Kidney glomerular epithelial cell (primary cell): ENCODE results near the gene ATP10D.
A peak's percentile ranks its signal among the peaks of the same experiment; 100 is the strongest.
"Not testable (repeated sequence)": the region's sequence is repeated elsewhere in the genome, so short reads cannot be mapped to it uniquely, and the experiment has no call there.

Experiments used
- DNase-seq: peaks from one replicate; lab custom pipeline; 2025; lab: John Stamatoyannopoulos, UW

The ATP10D gene

GRCh38 chr4:47485047-47485692 lies at the start of gene ATP10D:
ATP10D (plus strand) TSS chr4:47485275; CDS start chr4:47512541, 27,266 bp downstream.
- DNase-seq, result peak; percentile 91

DNA sequence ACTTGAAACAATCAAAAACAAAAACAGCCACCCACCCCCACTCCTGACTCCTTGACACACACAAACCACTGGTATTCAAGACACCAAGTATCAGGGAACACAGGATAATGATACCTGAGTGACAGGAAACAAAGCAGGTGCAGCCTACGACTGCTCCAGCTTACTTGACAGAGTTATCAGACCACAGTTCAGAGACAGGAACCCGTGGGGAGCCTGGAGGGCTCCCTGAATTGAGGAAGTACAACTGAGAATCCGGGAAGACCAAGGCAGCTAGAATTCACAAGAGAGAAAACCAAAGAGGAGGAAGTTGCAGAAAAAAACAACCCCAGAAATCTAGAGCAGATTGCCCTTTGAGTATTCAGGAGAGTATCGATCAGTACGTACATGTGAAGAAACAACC lies 42.1 kb upstream of the ATP10D start:
- no peak for DNase-seq

DNA sequence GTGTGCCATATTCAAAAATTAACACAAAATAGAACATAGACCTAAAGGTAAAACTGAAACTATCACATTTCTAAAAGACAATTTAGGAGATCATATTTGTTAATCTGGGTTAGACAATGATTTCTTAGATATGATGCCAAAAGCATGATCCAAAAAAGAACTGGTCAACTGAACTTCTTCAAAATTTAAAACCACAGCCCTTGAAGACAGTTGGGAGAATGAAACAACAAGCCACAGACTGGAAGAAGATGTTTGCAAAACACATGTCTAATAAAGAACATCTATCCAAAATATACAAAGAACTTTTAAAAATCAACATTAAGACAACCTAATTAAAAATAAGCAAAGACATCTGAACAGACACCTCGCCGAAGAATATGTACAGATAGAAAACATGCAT lies 41.0 kb upstream of the ATP10D start:
- no peak for DNase-seq

GRCh38 chr4:47451657-47452056 lies 33.4 kb upstream of the ATP10D start:
- no peak for DNase-seq

DNA sequence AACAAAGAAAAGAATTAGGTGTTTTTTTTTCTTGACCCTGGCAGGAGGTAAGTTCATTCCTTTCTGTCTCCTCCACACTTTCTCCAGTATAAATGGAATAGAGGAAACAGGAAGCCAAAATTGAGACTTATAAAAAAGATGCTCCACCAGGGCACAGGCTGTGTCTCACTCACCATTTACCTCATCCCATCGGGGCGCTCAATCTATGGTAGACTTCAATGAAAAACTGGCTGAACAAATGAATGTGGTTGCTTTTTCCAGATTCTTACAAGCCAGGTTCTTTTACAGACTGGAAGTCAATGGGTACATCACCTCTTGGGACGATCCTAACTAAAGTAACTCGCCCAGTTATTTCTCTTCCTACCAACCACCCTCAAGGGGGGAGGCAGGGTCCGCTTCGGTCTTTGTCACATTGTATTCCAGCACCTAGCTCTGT lies 22.3 kb upstream of the ATP10D start:
- no peak for DNase-seq

DNA sequence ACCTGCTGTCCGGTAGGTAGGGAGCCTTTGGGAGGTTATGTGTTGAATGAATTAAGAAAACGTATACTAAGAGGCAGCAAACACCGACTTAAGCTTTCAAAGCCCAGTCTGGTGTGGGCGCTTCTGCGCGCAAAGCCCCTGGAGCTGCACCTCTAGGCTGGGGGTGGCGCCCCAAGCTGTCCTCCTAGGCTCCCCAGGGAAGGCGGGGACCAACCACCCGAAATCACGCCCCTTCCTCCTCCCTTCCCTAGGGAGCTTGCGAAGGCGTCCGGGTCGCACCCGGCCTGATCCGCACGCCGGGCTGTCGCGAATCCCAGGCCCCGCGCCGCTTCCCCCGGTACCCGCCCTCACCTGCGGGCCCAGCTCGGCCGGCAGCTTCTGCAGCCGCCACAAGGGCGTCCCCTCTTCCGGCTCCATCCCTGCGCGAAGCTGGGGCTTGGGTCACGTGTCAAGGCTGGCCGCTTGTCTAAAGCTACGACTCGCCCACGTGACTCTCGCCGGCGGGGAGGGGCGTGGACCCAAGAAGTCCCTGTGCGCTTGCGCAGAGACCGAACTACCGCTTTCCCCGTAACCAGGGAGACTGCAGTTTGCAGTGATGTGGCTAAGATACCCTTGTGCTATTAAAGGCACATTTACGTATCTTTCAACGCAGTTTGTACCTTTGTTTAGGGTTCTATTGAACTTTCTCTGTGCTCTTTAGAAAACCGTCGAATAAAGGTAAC lies 21.7 kb upstream of the ATP10D start, which contains the start of gene COMMD8:
Gene COMMD8 (minus strand): TSS at position 468 of the 722 bp plus-strand sequence. CDS start 51 bp downstream, at position 417.
- peak; percentile 93 for DNase-seq

DNA sequence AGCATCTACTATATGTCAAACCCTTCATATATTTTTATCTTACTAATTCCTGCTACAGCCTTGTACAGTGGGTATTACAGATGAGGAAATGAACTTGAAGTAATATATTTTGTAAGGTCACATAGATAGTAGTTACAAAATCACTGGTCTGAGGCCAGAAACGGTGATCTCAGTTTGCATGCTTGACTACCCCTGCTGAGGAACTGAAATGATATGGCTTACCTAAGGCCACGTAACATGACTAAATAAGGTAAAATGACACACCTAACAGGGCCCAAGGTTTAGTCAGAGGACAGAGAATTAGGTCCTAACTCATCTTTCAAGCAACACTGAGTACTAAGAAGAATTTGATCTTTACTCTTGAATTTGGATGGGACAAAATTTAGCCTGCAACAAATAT lies 20.1 kb upstream of the ATP10D start:
- no peak for DNase-seq

GRCh38 chr4:47466056-47466785 lies 18.9 kb upstream of the ATP10D start:
- peak; percentile 68 for DNase-seq

DNA sequence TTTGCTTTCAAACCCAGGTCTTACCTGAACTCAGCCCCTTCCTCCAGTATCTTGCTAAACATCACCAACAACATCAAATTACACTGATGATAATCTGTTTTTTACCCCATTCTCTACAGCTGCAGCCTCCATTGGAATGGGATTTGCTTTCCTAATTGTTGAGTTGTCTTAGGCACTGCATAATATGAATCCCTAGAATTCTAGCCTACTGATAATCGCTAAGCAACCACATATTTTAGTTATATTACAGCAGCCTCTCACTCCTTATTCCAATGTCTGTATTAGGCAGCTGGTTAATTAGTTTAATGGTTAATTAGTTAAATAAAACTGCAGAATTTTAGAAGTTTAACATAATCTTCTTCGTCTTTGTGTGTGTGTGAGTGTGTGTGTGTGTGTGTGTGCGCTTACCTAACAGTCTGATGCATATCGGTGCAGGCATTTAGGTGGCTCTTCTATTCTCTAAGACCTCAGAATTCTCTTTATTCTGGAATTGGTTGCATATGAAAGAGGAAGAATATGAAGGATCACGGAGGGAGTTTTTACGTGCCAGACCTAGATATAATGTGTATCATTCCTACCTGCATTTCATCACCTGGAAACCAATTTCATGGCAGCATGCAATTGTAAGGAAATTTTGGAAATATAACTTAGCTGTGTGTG lies 16.2 kb upstream of the ATP10D start:
- peak; percentile 34 for DNase-seq

DNA sequence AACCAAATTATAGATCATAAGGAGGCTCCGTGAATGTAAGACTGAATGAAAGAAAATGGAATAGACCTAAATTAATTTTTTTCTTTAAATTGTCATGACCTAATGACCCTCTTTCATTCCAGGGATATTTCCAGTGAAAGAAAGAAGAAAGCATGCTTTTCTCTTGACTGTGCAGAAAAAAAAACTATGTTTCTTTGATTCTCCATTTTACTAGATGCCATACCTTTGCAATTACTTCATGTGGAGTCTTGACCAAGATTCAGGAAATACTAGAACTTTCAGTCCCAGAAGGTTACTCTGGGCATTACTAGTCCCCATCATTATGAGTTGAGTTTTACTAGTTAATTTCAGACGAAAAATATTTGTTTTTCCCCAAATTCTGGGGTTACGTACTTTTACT lies 15.1 kb upstream of the ATP10D start:
- DNase-seq, result peak; percentile 26

GRCh38 chr4:47471064-47471463 lies 14.0 kb upstream of the ATP10D start:
- DNase-seq, result no peak

- no peak for DNase-seq
These were observed 13.5 kb upstream of the ATP10D start for GRCh38 chr4:47471591-47471990.

DNA sequence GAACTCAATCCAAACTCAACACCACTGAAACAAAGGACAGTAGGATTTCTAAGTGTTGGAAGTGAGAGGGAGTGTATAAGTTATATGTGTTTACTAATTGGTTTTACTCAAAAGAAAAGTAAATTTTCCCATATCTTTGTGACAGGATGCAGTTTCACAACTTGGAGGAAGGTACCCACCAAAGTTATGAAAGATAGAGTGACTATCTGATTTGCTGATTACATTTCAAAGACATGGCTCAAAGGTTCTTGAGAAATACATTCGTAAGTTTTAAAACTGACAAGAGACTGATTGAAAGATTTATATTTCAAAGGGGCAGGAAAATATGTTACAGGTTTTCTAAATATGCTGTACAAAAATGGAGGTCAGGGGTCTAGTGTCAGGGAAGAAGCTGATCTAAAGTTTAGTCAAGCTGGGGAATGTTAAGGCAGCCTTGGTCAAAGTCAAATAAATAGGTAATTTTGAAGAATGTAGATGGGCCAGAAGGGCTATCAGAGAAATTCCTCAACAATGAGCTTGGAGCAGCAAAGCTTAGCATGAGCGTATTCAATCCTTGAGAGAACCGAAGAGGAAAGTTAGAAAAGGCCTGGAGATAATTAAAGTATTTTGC lies 11.8 kb upstream of the ATP10D start:
- no peak for DNase-seq

DNA sequence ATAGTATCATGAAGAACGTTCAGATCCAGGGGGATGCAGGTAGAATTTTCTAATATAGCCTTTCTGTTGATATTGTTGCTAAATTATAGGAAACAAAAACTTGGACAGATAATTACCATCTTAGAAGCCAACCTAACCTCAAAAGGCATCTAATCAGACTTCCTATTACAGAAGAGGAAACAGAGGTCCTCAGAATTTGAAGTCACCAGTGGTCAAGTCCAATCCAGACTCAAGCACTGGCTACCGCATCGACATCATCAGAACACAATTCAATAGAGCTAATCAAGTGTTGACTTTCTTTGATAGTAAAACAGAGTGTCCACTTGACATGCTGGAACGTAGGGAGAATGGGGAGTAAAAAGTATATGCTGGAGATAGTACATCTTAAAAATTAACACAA lies 10.3 kb upstream of the ATP10D start:
- no peak for DNase-seq

- DNase-seq, result no peak
These were observed 9.7 kb upstream of the ATP10D start for GRCh38 chr4:47475411-47475810.

GRCh38 chr4:47478804-47479203 lies 6.3 kb upstream of the ATP10D start:
- DNase-seq, result no peak

DNA sequence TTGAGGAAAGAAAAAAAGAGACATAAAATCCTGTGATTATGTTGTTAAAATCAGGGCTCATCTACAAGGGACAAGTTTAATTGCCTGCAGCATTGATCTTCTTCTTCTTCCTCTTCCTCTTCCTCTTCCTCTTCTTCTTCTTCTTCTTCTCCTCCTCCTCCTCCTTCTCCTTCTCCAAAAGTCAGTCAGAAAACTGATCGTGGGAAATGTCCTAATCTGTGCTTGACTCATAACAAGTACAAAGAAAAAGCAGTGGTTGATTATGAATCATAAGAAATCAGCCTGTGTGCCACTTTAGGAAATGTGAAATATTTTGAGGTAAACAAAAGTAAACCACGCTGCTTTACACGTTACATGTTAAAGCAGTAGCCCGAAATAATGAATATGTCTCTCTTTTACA lies 2.7 kb upstream of the ATP10D start:
- peak; percentile 34 for DNase-seq

DNA sequence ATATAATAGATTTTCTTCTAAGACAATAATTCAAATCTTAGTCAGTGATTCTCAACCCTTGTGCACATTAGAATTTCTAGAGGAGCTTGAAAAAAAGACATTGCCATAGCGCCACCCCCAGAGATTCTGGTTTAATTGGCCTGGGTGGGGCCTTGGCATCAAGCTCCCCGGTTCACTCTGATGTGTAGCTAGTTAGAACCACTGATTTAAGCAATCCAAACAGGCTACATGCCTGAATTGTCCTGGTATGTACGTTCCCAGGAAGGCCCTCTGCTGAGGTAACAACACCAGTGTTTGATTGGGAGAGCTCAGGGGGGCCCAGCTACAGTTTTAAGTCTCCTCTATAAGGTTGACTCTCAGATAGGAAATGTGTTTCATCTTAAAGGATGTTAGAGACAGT lies 1.3 kb upstream of the ATP10D start:
- DNase-seq, result peak; percentile 68

DNA sequence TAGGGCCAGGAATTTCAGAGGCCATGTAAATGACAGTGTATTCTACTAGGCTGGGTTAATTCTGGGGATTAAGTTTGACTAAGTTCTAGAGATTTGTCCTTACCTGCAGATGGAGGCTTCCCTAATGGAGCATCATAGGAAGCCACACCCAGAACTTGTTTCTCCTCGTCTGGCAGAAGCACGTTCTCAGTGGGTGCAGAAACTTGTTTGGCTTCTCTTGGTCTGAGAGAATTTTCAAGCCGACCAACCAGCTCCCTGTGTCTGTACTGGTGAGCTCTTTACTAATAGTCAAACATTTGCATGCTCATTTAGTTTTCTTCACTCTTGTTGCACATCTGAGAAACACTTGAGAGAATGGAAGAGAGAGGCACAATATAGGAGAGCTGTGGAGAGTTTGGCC lies 907 bp upstream of the ATP10D start:
- DNase-seq, result no peak

GRCh38 chr4:47485768-47486167 lies 693 bp downstream of the ATP10D start:
- no peak for DNase-seq

GRCh38 chr4:47486231-47486673 lies 1.2 kb downstream of the ATP10D start:
- DNase-seq, result no peak

- DNase-seq, result not testable (repeated sequence)
These were observed 1.7 kb downstream of the ATP10D start for GRCh38 chr4:47486727-47487126.
